Panc1 (cell line): ENCODE data around the gene MTUS2. TPM values are rescaled to one million over a fixed set of nuclear protein-coding genes. Genes with fewer than 3 reads are reported as not detected.

Experiments used
- ATAC-seq: fragments of 200-7000 bp; cut with Tn5 transposase; 2 replicates; pipeline ENCODE4 v1.9.1; 2020; ENCODE audit warnings: mild to moderate bottlenecking, moderate library complexity
- BruUV-seq: library from RNA; stranded (reverse); fragments of 400-500 nt; replicated peaks from 2 replicates; lab custom pipeline; 2021; lab: Mats Ljungman, UMichigan
- CTCF ChIA-PET: fragments of 300-600 bp; sonication (Branson Sonifier 250); formaldehyde crosslinking; loops from one replicate; lab custom pipeline; 2022; ENCODE audit warnings: antibody characterized with exemption; lab: Charles Lee
- POLR2A ChIA-PET: fragments of 300-600 bp; sonication (Branson Sonifier 250); formaldehyde crosslinking; loops from one replicate; lab custom pipeline; 2022; ENCODE audit warnings: antibody characterized with exemption; lab: Charles Lee
- DNase-seq: peaks from one replicate; pipeline ENCODE4 v3.0.0-alpha.2; 2010; ENCODE audit warnings: low read depth, low spot score
- H3K27ac ChIP-seq: 2 replicates; pipeline ENCODE4 v1.5.1; 2011; ENCODE audit warnings: mild to moderate bottlenecking, low read length, inconsistent platforms
- H3K27me3 ChIP-seq: fragments of 200-500 bp; sonication (Bioruptor generic); 2 replicates; pipeline ENCODE4 v1.6.0; 2014; ENCODE audit warnings: low read length, inconsistent platforms; ENCODE audit not compliant: control insufficient read depth, insufficient read depth
- H3K36me3 ChIP-seq: fragments of 200-500 bp; sonication (Bioruptor generic); 2 replicates; pipeline ENCODE4 v1.5.1; 2014; ENCODE audit warnings: inconsistent platforms, mild to moderate bottlenecking, low read length, moderate library complexity; ENCODE audit not compliant: control insufficient read depth, insufficient read depth
- H3K4me1 ChIP-seq: 2 replicates; pipeline ENCODE4 v1.5.1; 2011; ENCODE audit warnings: inconsistent platforms, mild to moderate bottlenecking, low read length, moderate library complexity; ENCODE audit not compliant: control insufficient read depth, insufficient read depth
- H3K4me3 ChIP-seq, 2 experiments: 2 replicates each; pipeline ENCODE4 v1.5.1; 2011 to 2012; ENCODE audit warnings: low read depth in 2 of 2, low read length in 2 of 2, mild to moderate bottlenecking in 2 of 2, inconsistent platforms in 1 of 2, moderate library complexity in 1 of 2
- H3K9me3 ChIP-seq: fragments of 200-500 bp; sonication (Bioruptor generic); 2 replicates; pipeline ENCODE4 v1.5.1; 2014; ENCODE audit warnings: low read depth, mild to moderate bottlenecking, inconsistent platforms, low read length, moderate library complexity; ENCODE audit not compliant: control insufficient read depth, insufficient read depth
- CTCF ChIP-seq: fragments of 450-650 bp; IDR thresholded peaks from 2 replicates; pipeline ENCODE4 v1.5.1; 2017; ENCODE audit warnings: mild to moderate bottlenecking
- POLR2AphosphoS5 ChIP-seq: IDR thresholded peaks from 2 replicates; pipeline ENCODE4 v1.6.1; 2012; ENCODE audit warnings: mild to moderate bottlenecking, low read depth, low read length, moderate library complexity
- REST ChIP-seq, 2 experiments: IDR thresholded peaks; 2 replicates each; pipeline ENCODE4 v1.6.1; 2011 to 2012; ENCODE audit warnings: low read depth in 2 of 2, control low read depth in 1 of 2, low read length in 1 of 2, mild to moderate bottlenecking in 1 of 2, moderate library complexity in 1 of 2; ENCODE audit not compliant: insufficient read depth in 1 of 2
- SIN3A ChIP-seq: IDR thresholded peaks from 2 replicates; pipeline ENCODE4 v1.6.1; 2012; ENCODE audit warnings: low read depth, mild to moderate bottlenecking, low read length, moderate library complexity, borderline replicate concordance; ENCODE audit not compliant: insufficient read depth
- TCF7L2 ChIP-seq: IDR thresholded peaks from 2 replicates; pipeline ENCODE4 v1.6.1; 2011; ENCODE audit warnings: mild to moderate bottlenecking, low read depth, low read length, inconsistent platforms
- in situ Hi-C: cut with HindIII; loops from 2 replicates; pipeline ENCODE4 v1.10.0; 2016; ENCODE audit warnings: low sequenced_read_pairs, low pct_unique_long_range_greater_than_20kb
- intact Hi-C: fragments of 100-400 bp; cut with micrococcal nuclease; formaldehyde crosslinking; loops from one replicate; pipeline ENCODE4 v1.10.0; 2022; ENCODE audit not compliant: unreplicated experiment
- total RNA-seq: library from RNA; stranded (reverse); gene quantifications from one replicate; pipeline ENCODE4 v1.2.1, GENCODE V29; 2021; ENCODE audit not compliant: unreplicated experiment

Gene MTUS2
- total RNA-seq, 1 experiment from 2014 or later: 0.05 TPM

- DNase-seq (no peak), ATAC-seq (no peak)
- Histone ChIP-seq H3K9me3 (no peaks in the 10 kb centered on the region), H3K27ac (no peak overlapping the region), H3K4me1 (no peaks in the 10 kb centered on the region), H3K36me3 (no peaks in the 10 kb centered on the region), H3K27me3 (no peaks in the 10 kb centered on the region), H3K4me3 (no peak overlapping the region)
- in situ Hi-C loops: no loop called here
- intact Hi-C loops: no loop called here
- TF ChIP-seq POLR2AphosphoS5 (no peak), REST (IDR thresholded peaks at IDR 0.05; ENCODE audit: insufficient read depth in 1 of 2, low read depth in 2 of 2, low read length in 1 of 2) (no peak), SIN3A (no peak), CTCF (no peak), TCF7L2 (no peak)
- no TSS peak for BruUV-seq
- ChIA-PET POLR2A (no interaction called here), CTCF (no interaction called here)
Measured at GRCh38 chr13:28867564-28867963, 47.4 kb downstream of the MTUS2 start.

- Histone ChIP-seq H3K27ac (no peak overlapping the region), H3K27me3 (no peaks in the 10 kb centered on the region), H3K4me1 (no peaks in the 10 kb centered on the region), H3K9me3 (no peaks in the 10 kb centered on the region), H3K4me3 (no peak overlapping the region), H3K36me3 (no peaks in the 10 kb centered on the region)
- ChIA-PET CTCF (no interaction called here), POLR2A (no interaction called here)
- in situ Hi-C loops: no loop called here
- TF ChIP-seq REST (IDR thresholded peaks at IDR 0.05; ENCODE audit: insufficient read depth in 1 of 2, low read depth in 2 of 2, low read length in 1 of 2) (no peak), TCF7L2 (no peak), CTCF (no peak), SIN3A (no peak), POLR2AphosphoS5 (no peak)
- DNase-seq (no peak), ATAC-seq (no peak)
- BruUV-seq: no TSS peak
- intact Hi-C loops: no loop called here
Measured at GRCh38 chr13:28872427-28873176, 52.5 kb downstream of the MTUS2 start.
